Endothelial cell of umbilical vein (primary cell): ENCODE measurements around the gene BATF.

Experiments used
- EZH2 ChIP-seq: IDR thresholded peaks from 2 replicates; pipeline ENCODE4 v1.6.1; 2012; ENCODE audit warnings: borderline replicate concordance, low read depth, mild to moderate bottlenecking, moderate library complexity, low read length, inconsistent platforms; ENCODE audit not compliant: severe bottlenecking
- GATA2 ChIP-seq: IDR thresholded peaks from 2 replicates; pipeline ENCODE4 v1.7.0; 2011; ENCODE audit warnings: low read depth, mild to moderate bottlenecking, moderate library complexity, mixed read lengths, low read length; ENCODE audit not compliant: insufficient read length, insufficient read depth
- MAX ChIP-seq: IDR thresholded peaks from 2 replicates; pipeline ENCODE4 v1.6.1; 2011; ENCODE audit not compliant: insufficient read depth, insufficient read length
- POLR2A ChIP-seq: IDR thresholded peaks from 2 replicates; pipeline ENCODE4 v1.6.1; 2012; ENCODE audit warnings: low read depth, mild to moderate bottlenecking, control low read depth, low read length
- TF ChIP-seq, protein P1 (sequence below), 2 donors: IDR thresholded peaks; 1 replicate in 1 of 2; 2 replicates in 1 of 2; pipeline ENCODE4 v1.5.1; 2011; ENCODE audit warnings: low read length in 2 of 2, mild to moderate bottlenecking in 2 of 2, moderate library complexity in 2 of 2, control low read depth in 1 of 2, inconsistent platforms in 1 of 2, low read depth in 1 of 2; ENCODE audit not compliant: insufficient read depth in 1 of 2; ENCODE audit errors: extremely low read depth in 1 of 2

DNA sequence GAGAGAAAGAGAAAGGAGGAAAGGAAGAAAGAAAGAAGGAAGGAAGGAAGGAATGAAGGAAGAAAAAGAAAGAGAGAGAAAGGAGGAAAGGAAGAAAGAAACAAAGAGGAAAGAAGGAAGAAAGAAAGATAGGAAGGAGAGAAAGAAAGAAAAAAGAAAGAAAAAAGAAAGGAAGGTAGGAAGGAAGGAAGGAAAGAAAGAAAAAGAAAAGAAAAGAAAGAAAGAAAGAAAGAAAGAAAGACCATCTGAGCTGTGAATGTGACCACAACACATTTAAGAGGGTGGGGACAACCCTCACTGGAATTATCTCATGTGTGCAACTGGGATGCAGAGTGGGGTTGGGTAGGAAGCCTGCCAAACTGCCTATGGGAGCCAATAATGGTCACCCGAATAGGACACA, 36.0 kb upstream of the BATF start:
- TF ChIP-seq EZH2 (no peak), POLR2A (no peak), MAX (no peak), GATA2 (no peak)
- TF ChIP-seq, protein P1, sequence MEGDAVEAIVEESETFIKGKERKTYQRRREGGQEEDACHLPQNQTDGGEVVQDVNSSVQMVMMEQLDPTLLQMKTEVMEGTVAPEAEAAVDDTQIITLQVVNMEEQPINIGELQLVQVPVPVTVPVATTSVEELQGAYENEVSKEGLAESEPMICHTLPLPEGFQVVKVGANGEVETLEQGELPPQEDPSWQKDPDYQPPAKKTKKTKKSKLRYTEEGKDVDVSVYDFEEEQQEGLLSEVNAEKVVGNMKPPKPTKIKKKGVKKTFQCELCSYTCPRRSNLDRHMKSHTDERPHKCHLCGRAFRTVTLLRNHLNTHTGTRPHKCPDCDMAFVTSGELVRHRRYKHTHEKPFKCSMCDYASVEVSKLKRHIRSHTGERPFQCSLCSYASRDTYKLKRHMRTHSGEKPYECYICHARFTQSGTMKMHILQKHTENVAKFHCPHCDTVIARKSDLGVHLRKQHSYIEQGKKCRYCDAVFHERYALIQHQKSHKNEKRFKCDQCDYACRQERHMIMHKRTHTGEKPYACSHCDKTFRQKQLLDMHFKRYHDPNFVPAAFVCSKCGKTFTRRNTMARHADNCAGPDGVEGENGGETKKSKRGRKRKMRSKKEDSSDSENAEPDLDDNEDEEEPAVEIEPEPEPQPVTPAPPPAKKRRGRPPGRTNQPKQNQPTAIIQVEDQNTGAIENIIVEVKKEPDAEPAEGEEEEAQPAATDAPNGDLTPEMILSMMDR (IDR thresholded peaks at IDR 0.05; ENCODE audit: extremely low read depth in 1 of 2, insufficient read depth in 1 of 2, low read depth in 1 of 2, low read length in 2 of 2): no peak
